Cardiac fibroblast (primary cell): Measurements from ENCODE around the gene PCED1B.

Source experiments
- DNase-seq, 2 donors: peaks; one replicate each; pipeline versions ENCODE4 v3.0.0 to v3.0.0-alpha.2; 2010; ENCODE audit warnings: low read depth in 2 of 2
- H3K4me3 ChIP-seq, 2 donors: replicated peaks in 1 of 2; 1 replicate in 1 of 2; 2 replicates in 1 of 2; pipeline ENCODE4 v1.5.1; 2011; ENCODE audit warnings: low read depth in 2 of 2, low read length in 2 of 2, mild to moderate bottlenecking in 2 of 2, moderate library complexity in 1 of 2
- CTCF ChIP-seq: IDR thresholded peaks from one replicate; pipeline ENCODE4 v1.5.1; 2011; ENCODE audit warnings: low read depth, mild to moderate bottlenecking, low read length, inconsistent platforms

PCED1B gene

GRCh38 chr12:47225356-47225755 is 145.9 kb downstream of the PCED1B start:
- no peak for TF ChIP-seq CTCF
- DNase-seq: no peak
- no peak overlapping the region for H3K4me3 ChIP-seq

- DNase-seq: no peak
- no peak for TF ChIP-seq CTCF
Observed at GRCh38 chr12:47226199-47226598, 146.8 kb downstream of the PCED1B start.

GRCh38 chr12:47228802-47229201 is 149.4 kb downstream of the PCED1B start:
- H3K4me3 ChIP-seq: no peak overlapping the region
- no peak for TF ChIP-seq CTCF
- no peak for DNase-seq

More at GRCh38 chr12:47226199-47226598, 146.8 kb downstream of the PCED1B start:
- no peak overlapping the region for H3K4me3 ChIP-seq

GRCh38 chr12:47231456-47231855 is 152.0 kb downstream of the PCED1B start:
- no peak for DNase-seq
- no peak for TF ChIP-seq CTCF
- no peak overlapping the region for H3K4me3 ChIP-seq

- no peak for DNase-seq
- no peak overlapping the region for H3K4me3 ChIP-seq
- no peak for TF ChIP-seq CTCF
Observed at GRCh38 chr12:47234576-47235141, 155.2 kb downstream of the PCED1B start.

- H3K4me3 ChIP-seq: no peak overlapping the region
- no peak for DNase-seq
- no peak for TF ChIP-seq CTCF
Observed at GRCh38 chr12:47235258-47236040, 156.0 kb downstream of the PCED1B start.
